ENCODE data around the gene FGF9.

FGF9 gene

DNA sequence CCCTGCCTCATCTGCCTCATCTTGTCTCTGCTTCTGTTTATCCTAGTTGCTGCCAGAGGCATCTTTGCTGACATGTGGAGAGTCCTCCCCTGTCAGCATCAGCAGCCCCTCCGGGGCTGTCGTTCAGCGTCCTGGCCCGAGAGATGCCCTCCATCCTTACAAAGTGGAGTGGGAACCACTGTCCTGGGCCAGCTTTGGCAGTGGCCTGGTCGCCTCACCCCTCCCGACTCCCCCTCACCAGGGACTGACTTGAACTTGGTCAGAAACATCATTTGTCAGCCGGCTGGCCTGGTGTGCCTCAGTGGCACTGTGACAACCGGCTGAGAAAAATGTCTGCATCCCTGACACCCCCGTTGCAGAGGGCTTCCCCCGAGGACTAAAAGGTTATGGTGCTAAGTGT, 20.6 kb downstream of the FGF9 start:
- TF ChIP-seq, protein P1, sequence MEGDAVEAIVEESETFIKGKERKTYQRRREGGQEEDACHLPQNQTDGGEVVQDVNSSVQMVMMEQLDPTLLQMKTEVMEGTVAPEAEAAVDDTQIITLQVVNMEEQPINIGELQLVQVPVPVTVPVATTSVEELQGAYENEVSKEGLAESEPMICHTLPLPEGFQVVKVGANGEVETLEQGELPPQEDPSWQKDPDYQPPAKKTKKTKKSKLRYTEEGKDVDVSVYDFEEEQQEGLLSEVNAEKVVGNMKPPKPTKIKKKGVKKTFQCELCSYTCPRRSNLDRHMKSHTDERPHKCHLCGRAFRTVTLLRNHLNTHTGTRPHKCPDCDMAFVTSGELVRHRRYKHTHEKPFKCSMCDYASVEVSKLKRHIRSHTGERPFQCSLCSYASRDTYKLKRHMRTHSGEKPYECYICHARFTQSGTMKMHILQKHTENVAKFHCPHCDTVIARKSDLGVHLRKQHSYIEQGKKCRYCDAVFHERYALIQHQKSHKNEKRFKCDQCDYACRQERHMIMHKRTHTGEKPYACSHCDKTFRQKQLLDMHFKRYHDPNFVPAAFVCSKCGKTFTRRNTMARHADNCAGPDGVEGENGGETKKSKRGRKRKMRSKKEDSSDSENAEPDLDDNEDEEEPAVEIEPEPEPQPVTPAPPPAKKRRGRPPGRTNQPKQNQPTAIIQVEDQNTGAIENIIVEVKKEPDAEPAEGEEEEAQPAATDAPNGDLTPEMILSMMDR (IDR thresholded peaks at IDR 0.05; ENCODE audit: borderline replicate concordance, control extremely low read depth, extremely low read depth, insufficient read depth, missing control alignments): no peak
- in situ Hi-C loops (cut with MboI; ENCODE audit: low sequenced_read_pairs, unreplicated experiment): no loop called here
- DNase-seq (ENCODE audit: low spot score): no peak

DNA sequence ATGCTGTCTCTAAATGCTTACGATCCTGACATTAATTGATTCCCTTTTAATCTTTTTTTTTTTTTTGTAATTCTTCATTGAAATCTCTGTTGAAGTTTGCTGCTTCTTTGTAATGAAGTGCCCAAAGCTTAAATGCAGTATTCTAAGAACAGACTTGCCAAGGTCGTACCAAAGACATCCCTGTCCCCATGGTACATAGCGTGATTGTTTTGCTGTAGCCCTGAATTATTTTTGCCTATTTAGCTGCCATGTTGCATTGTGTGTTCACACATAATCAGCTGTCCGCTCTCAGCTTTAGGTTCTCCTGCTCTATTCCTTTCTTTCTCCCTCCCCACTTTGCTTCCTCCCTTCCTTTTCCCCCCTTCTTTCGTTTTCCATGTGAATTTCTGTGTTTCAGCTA, 21.1 kb downstream of the FGF9 start:
- in situ Hi-C loops (cut with MboI; ENCODE audit: low sequenced_read_pairs, unreplicated experiment): no loop called here
- DNase-seq (ENCODE audit: low spot score): no peak
- TF ChIP-seq, protein P1 (IDR thresholded peaks at IDR 0.05; ENCODE audit: borderline replicate concordance, control extremely low read depth, extremely low read depth, insufficient read depth, missing control alignments): no peak

DNA sequence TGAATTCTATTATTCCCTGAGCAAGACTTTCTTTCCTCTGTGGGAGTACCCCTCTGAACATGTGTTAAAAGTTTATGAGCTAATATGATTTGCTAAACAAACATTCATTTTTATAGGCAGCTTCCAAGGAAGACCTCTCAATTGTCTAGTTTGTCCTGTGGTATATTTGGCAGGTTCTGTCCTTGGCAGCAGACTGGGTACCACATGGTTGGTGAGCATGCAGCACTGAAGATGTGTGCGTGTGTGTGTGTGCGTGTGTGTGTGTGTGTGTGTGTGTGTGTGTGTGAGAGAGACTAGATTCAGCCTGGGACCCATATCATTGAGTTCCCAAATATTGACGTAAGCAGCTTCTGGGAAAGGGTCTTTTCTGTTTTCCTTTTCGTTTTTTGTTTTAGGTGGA, 24.0 kb downstream of the FGF9 start:
- in situ Hi-C loops (cut with MboI; ENCODE audit: low sequenced_read_pairs, unreplicated experiment): no loop called here
- TF ChIP-seq, protein P1 (IDR thresholded peaks at IDR 0.05; ENCODE audit: borderline replicate concordance, control extremely low read depth, extremely low read depth, insufficient read depth, missing control alignments): no peak
- no peak for DNase-seq (ENCODE audit: low spot score)

DNA sequence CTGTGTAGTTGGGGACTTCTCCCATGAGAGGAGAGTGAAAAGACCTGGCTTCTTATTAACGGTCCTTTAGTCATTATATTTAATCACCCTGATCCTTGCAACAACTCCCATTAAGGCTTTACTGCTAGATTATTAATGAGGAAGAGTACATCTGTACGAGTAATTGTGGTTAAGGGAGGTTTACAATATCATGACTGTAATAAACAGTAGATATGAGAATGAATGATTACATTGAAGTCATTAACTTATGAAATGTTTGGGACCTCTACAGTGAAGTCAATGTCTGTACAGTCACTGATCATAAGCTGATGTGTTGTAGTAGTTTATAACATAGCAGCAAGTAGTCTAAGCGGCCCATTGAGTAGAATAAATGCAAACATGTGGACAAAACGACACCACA, 24.7 kb downstream of the FGF9 start:
- TF ChIP-seq, protein P1 (IDR thresholded peaks at IDR 0.05; ENCODE audit: borderline replicate concordance, control extremely low read depth, extremely low read depth, insufficient read depth, missing control alignments): no peak
- in situ Hi-C loops (cut with MboI; ENCODE audit: low sequenced_read_pairs, unreplicated experiment): no loop called here
- DNase-seq (ENCODE audit: low spot score): no peak

DNA sequence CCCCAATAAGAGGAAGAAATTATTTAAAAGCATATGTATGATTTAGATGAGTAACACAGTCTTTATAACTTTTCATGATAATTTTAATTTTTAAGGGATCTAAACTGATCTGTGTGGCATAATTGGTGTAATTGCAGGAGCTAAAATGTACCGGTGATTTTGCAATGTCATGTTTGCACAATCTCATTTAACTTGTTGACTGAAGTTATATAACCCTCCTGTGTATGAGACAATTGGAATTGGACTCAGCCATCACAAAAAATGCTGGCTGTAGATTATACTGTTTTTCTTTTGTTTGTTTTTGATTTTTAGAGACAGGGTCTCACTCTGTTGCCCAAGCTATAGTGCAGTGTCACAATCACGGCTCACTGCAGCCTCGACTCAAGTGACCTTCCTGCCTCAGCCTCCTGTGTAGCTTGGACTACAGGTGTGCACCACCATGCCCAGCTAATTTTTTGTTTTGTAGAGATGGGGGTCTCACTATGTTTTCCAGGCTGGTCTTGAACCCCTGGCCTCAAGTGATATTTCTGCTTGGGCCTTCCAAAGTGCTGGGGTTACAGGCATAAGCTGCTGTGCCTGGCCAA, 26.1 kb downstream of the FGF9 start:
- in situ Hi-C loops (cut with MboI; ENCODE audit: low sequenced_read_pairs, unreplicated experiment): no loop called here
- DNase-seq (ENCODE audit: low spot score): no peak
- TF ChIP-seq, protein P1 (IDR thresholded peaks at IDR 0.05; ENCODE audit: borderline replicate concordance, control extremely low read depth, extremely low read depth, insufficient read depth, missing control alignments): no peak

DNA sequence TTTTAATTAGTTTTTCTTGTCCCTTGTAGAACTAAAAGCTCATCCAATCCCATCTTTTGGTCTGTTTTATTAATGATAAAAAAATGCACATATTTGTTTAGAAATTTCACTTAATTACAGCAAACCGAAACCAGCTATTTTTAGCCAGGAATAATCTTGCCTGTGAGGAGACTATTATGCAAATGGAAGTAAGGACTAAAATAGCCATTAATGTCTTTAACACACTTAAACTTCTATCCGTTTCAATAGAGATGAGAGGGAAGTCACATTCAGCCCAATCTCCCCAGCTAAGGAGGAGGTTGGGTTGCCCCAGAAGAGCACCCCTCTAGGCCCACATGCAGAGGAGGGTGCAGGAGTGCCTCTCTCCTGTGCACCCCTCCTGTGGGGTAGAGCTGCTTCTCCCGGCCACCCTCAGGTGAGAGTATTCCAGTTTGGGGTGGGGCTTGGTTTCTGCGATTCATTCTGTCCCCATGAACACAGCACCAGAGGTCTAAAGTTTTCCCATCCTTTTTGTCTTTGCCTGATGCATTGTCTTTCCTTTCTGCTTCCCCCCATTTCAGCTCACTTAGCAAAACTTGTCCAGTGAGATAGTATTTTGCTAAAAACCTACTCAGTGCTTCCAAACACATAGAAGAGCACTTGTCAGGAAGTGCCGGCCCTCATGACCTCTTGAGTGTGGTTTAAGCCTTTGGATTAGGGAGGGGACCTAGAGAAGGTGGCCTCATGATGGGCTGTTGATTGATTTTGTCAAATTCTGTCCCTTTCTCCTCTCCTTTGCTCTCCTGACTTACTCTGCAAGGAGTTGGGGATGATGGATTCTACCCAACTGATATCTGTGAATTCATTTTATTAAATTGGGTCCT, 28.2 kb downstream of the FGF9 start:
- DNase-seq (ENCODE audit: low spot score): no peak
- in situ Hi-C loops (cut with MboI; ENCODE audit: low sequenced_read_pairs, unreplicated experiment): no loop called here
- TF ChIP-seq, protein P1 (IDR thresholded peaks at IDR 0.05; ENCODE audit: borderline replicate concordance, control extremely low read depth, extremely low read depth, insufficient read depth, missing control alignments): no peak
